Measurements from ENCODE around the gene MBOAT1.
"Not testable (repeated sequence)": the region's sequence is repeated elsewhere in the genome, so short reads cannot be mapped to it uniquely, and the experiment has no call there.

GRCh38 chr6:20244807-20245681 is 32.8 kb upstream of the MBOAT1 start:
- not testable (repeated sequence) for TF ChIP-seq CTCF (IDR thresholded peaks at IDR 0.05; ENCODE audit: poor library complexity); EZH2 (IDR thresholded peaks at IDR 0.05; ENCODE audit: borderline replicate concordance); EZH2phosphoT487 (IDR thresholded peaks at IDR 0.05; ENCODE audit: low read depth, severe bottlenecking, unreplicated experiment)

Data from hepatocyte (in vitro differentiated cells).